ENCODE measurements around the gene CNTN4. TPM values are rescaled to one million over a fixed set of nuclear protein-coding genes. Genes with fewer than 3 reads are reported as not detected.

CNTN4 gene
- total and polyA plus RNA-seq, 2 donors (not counting 3 experiments of a cell fraction or from before 2014, with no cell fraction given): not detected

GRCh38 chr3:2686816-2687502 lies 588.3 kb downstream of the CNTN4 start:
- H3K9me3 ChIP-seq (replicated peaks; ENCODE audit: control insufficient read depth, insufficient read depth, low read length): peaks cover 2% of the 10 kb centered on the region
- ChIA-PET CTCF (no interaction called here), POLR2A (no interaction called here)
- FAIRE-seq: no peak
- no peaks in the 10 kb centered on the region for H3K79me2 ChIP-seq (ENCODE audit: control insufficient read depth, insufficient read depth, low read length)
- no peaks in the 10 kb centered on the region for H4K20me1 ChIP-seq (replicated peaks; ENCODE audit: control insufficient read depth, extremely low read depth, insufficient read depth, low read length)
- no peaks in the 10 kb centered on the region for H3K9me1 ChIP-seq (replicated peaks; ENCODE audit: control insufficient read depth, extremely low read depth, insufficient read depth, low read length)
- H3K9ac ChIP-seq (replicated peaks; ENCODE audit: extremely low read depth, insufficient read depth, low read length): no peak overlapping the region
- H3K4me3 ChIP-seq (replicated peaks in 1 of 3; ENCODE audit: insufficient read depth in 1 of 3, low read depth in 1 of 3, low read length in 3 of 3): no peak overlapping the region
- DNase-seq (ENCODE audit: low read depth, low spot score): no peak
- intact Hi-C loops (cut with micrococcal nuclease): no loop called here
- dilution Hi-C loops (cut with MboI; ENCODE audit: extremely low pct_ligation_motif_present, low sequenced_read_pairs): no loop called here
- H3K27ac ChIP-seq (ENCODE audit: insufficient read depth, low read depth, low read length): no peak overlapping the region
- TF ChIP-seq POLR2AphosphoS5 (IDR thresholded peaks at IDR 0.05; ENCODE audit: insufficient read depth, low read depth, low read length): no peak
- TF ChIP-seq CTCF (IDR thresholded peaks at IDR 0.05; ENCODE audit: extremely low read depth in 1 of 2, insufficient read depth in 1 of 2, low read depth in 1 of 2, low read length in 2 of 2): no peak
- TF ChIP-seq EZH2 (IDR thresholded peaks at IDR 0.05; ENCODE audit: borderline replicate concordance, low read depth, low read length, severe bottlenecking): no peak
- no peak for TF ChIP-seq POLR2A (IDR thresholded peaks at IDR 0.05; ENCODE audit: low read depth, low read length)
- no peak for TF ChIP-seq MYC (IDR thresholded peaks at IDR 0.05; ENCODE audit: low read depth, low read length)
- TF ChIP-seq FOS (IDR thresholded peaks at IDR 0.05; ENCODE audit: borderline replicate concordance, insufficient read depth, low read length): no peak
- no peak for TF ChIP-seq GATA2 (IDR thresholded peaks at IDR 0.05; ENCODE audit: insufficient read depth, insufficient read length, low read depth, low read length)
- no peaks in the 10 kb centered on the region for H3K27me3 ChIP-seq (ENCODE audit: control insufficient read depth in 2 of 2, insufficient read depth in 2 of 2, low read length in 2 of 2)
- no TSS peak for BruUV-seq (replicated peaks)
- H3K4me1 ChIP-seq (ENCODE audit: control insufficient read depth, extremely low read depth, insufficient read depth, low read length): no peaks in the 10 kb centered on the region
- no peak overlapping the region for H2AFZ ChIP-seq (ENCODE audit: low read depth, low read length)
- no peaks in the 10 kb centered on the region for H3K36me3 ChIP-seq (ENCODE audit: control insufficient read depth in 2 of 2, extremely low read depth in 1 of 2, insufficient read depth in 2 of 2, low read length in 2 of 2)
- no peak overlapping the region for H3K4me2 ChIP-seq (ENCODE audit: insufficient read depth, low read length)

Measured in endothelial cell of umbilical vein (primary cell).